Upper lobe of left lung (tissue), 6 donors: Measurements from ENCODE around the gene DDX10. TPM values are rescaled to one million over a fixed set of nuclear protein-coding genes. Genes with fewer than 3 reads are reported as not detected.
"Not testable (repeated sequence)": the region's sequence is repeated elsewhere in the genome, so short reads cannot be mapped to it uniquely, and the experiment has no call there.

Source experiments
- ATAC-seq, 2 donors: fragments of 200-7000 bp; cut with Tn5 transposase; one replicate each; pipeline ENCODE4 v1.9.1; 2022; ENCODE audit warnings: mild to moderate bottlenecking in 2 of 2, moderate library complexity in 2 of 2; ENCODE audit not compliant: low FRiP score in 2 of 2
- DNase-seq, 2 donors: peaks; one replicate each; pipeline ENCODE4 v3.0.0-alpha.2; 2019 to 2020
- H3K27ac ChIP-seq, 4 donors: fragments of 200-600 bp; sonication (generic); one replicate each; pipeline ENCODE4 v1.5.1; 2016 to 2019
- H3K27me3 ChIP-seq, 4 donors: fragments of 200-600 bp; sonication (generic); one replicate each; pipeline ENCODE4 v1.5.1; 2017 to 2019
- H3K36me3 ChIP-seq, 4 donors: fragments of 200-600 bp; sonication (generic); one replicate each; pipeline ENCODE4 v1.5.1; 2016 to 2019
- H3K4me1 ChIP-seq, 4 donors: fragments of 200-600 bp; sonication (generic); one replicate each; pipeline ENCODE4 v1.5.1; 2018 to 2019
- H3K4me3 ChIP-seq, 4 donors: fragments of 200-600 bp; sonication (generic); one replicate each; pipeline ENCODE4 v1.5.1; 2017 to 2019; ENCODE audit warnings: mild to moderate bottlenecking in 2 of 4, moderate library complexity in 1 of 4
- H3K9me3 ChIP-seq, 4 donors: fragments of 200-600 bp; sonication (generic); one replicate each; pipeline ENCODE4 v1.5.1; 2018 to 2019
- EP300 ChIP-seq, 4 donors: sonication (generic); formaldehyde crosslinking; IDR thresholded peaks; one replicate each; pipeline ENCODE4 v1.5.1; 2017; ENCODE audit warnings: antibody characterized with exemption in 4 of 4, control low read depth in 2 of 4
- POLR2A ChIP-seq, 4 donors: fragments of 450-650 bp; IDR thresholded peaks; one replicate each; pipeline ENCODE4 v1.5.1; 2016 to 2017; ENCODE audit warnings: antibody characterized with exemption in 4 of 4, mild to moderate bottlenecking in 2 of 4
- POLR2AphosphoS5 ChIP-seq, 2 donors: sonication (generic); formaldehyde crosslinking; IDR thresholded peaks; one replicate each; pipeline ENCODE4 v1.5.1; 2017; ENCODE audit warnings: antibody characterized with exemption in 2 of 2
- WGBS, 2 donors: methylation state at CpG; one replicate each; pipeline ENCODE4 v1.1.5; 2017 to 2018; 5-methylcytosine and 5-hydroxymethylcytosine counted together
- total RNA-seq, 6 donors: library from RNA; depleted of rRNA in 4 of 6; stranded (reverse); fragments of >200 nt in 4 of 6; gene quantifications; one replicate each; pipeline versions ENCODE4 v1.1.0 to v1.2.1, GENCODE V29; 2016 to 2021
- TF ChIP-seq, protein P1 (sequence below), 6 experiments: fragments of 450-650 bp in 4 of 6; fragments of 200-600 bp in 2 of 6; sonication (generic) in 2 of 6; IDR thresholded peaks; one replicate each; pipeline ENCODE4 v1.5.1; 2016 to 2019; ENCODE audit warnings: antibody characterized with exemption in 6 of 6
- donor health status: DM: no; HTN: no; CAD: no; lungs with moderate emphysema.
- donor health status: DM: no; HTN: yes; CAD: no; lungs with severe emphysema.

The DDX10 gene
- total RNA-seq, 6 donors from 2014 or later: 9.0 to 25.2 (median 17.4) TPM

DNA sequence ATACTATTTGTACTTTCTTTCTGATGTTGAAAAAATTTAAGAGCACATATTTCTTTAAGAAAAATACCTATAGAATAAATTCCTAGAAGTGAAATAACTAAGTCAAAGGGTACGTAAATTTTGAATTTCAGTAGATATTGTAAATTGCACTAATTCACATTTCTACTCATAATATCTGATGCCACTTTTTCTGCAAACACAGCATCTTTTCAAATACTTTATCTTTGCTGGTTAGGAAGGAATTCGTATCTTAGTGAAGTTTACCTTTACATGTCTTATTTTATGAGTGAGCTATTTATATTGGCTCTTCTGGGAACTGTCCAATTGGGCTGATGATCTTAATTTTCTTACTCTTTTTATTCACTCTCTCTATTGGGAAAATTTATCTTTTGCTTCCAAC is 148.2 kb downstream of the DDX10 start:
- 86 to 91% methylated on average over 2 of the region's 2 CpGs for WGBS, 2 donors
- DNase-seq (no peak), ATAC-seq (no peak)
- Histone ChIP-seq H3K27ac (no peak overlapping the region), H3K27me3 (no peaks in the 10 kb centered on the region), H3K4me3 (no peak overlapping the region), H3K36me3 (no peaks in the 10 kb centered on the region), H3K4me1 (no peaks in the 10 kb centered on the region), H3K9me3 (no peaks in the 10 kb centered on the region)
- TF ChIP-seq POLR2AphosphoS5 (IDR thresholded peaks at IDR 0.05): no peak
- TF ChIP-seq, protein P1, sequence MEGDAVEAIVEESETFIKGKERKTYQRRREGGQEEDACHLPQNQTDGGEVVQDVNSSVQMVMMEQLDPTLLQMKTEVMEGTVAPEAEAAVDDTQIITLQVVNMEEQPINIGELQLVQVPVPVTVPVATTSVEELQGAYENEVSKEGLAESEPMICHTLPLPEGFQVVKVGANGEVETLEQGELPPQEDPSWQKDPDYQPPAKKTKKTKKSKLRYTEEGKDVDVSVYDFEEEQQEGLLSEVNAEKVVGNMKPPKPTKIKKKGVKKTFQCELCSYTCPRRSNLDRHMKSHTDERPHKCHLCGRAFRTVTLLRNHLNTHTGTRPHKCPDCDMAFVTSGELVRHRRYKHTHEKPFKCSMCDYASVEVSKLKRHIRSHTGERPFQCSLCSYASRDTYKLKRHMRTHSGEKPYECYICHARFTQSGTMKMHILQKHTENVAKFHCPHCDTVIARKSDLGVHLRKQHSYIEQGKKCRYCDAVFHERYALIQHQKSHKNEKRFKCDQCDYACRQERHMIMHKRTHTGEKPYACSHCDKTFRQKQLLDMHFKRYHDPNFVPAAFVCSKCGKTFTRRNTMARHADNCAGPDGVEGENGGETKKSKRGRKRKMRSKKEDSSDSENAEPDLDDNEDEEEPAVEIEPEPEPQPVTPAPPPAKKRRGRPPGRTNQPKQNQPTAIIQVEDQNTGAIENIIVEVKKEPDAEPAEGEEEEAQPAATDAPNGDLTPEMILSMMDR (IDR thresholded peaks at IDR 0.05): no peak
- no peak for TF ChIP-seq EP300 (IDR thresholded peaks at IDR 0.05)
- no peak for TF ChIP-seq POLR2A (IDR thresholded peaks at IDR 0.05)

DNA sequence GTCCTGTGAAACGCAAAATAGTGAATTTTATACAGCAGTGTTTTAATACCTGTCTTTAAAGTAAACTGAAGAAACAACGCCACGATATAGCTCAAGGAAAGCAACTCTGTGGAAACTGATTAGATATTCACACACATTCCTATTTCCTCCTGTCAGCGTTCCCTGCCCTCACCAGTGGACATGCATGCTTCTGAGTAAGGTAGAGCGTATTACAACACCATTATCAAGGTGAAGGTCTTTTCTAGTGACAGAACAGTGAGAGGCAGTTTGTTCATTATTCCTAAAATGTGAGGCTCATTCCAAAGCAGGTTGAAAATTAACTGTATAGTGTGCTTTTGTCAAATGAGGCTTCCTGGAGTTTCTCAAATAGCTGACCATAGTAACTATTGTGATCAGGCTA is 153.1 kb downstream of the DDX10 start:
- no peak for DNase-seq
- H3K4me3 ChIP-seq: no peak overlapping the region
- no peaks in the 10 kb centered on the region for H3K4me1 ChIP-seq
- ATAC-seq: no peak
- TF ChIP-seq, protein P1 (IDR thresholded peaks at IDR 0.05): no peak
- no peaks in the 10 kb centered on the region for H3K9me3 ChIP-seq
- no peaks in the 10 kb centered on the region for H3K27me3 ChIP-seq
- no peaks in the 10 kb centered on the region for H3K36me3 ChIP-seq
- no peak overlapping the region for H3K27ac ChIP-seq
- 82 to 84% methylated on average over 5 of the region's 5 CpGs for WGBS, 2 donors

DNA sequence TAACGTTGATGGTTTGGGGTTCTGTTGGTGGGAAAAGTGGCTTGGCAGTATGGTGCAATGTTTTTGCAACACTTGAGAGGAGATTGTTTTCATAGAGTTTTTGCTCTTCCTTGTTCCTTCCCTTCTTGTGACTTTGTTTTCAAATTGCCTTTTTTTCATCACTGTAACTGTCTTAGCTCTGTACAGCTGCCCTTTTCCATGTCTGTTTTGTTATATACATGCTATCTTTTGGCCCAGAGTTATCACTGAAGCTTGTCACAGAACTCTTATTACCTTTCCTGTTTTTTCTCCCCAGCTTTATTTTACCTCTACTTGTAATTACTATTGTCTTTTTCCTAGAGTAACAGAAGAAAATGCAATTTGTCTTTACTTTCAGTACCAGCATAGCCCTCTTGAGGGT is 154.1 kb downstream of the DDX10 start:
- DNase-seq: no peak
- no peaks in the 10 kb centered on the region for H3K36me3 ChIP-seq
- H3K27ac ChIP-seq: no peak overlapping the region
- WGBS, 2 donors: 46 to 52% methylated on average over 1 of the region's 1 CpG
- no peaks in the 10 kb centered on the region for H3K27me3 ChIP-seq
- no peaks in the 10 kb centered on the region for H3K4me1 ChIP-seq
- H3K9me3 ChIP-seq: no peaks in the 10 kb centered on the region
- no peak for ATAC-seq
- TF ChIP-seq POLR2AphosphoS5 (IDR thresholded peaks at IDR 0.05) (no peak), POLR2A (IDR thresholded peaks at IDR 0.05) (no peak), EP300 (IDR thresholded peaks at IDR 0.05) (no peak)
- TF ChIP-seq, protein P1 (IDR thresholded peaks at IDR 0.05): no peak
- H3K4me3 ChIP-seq: no peak overlapping the region

DNA sequence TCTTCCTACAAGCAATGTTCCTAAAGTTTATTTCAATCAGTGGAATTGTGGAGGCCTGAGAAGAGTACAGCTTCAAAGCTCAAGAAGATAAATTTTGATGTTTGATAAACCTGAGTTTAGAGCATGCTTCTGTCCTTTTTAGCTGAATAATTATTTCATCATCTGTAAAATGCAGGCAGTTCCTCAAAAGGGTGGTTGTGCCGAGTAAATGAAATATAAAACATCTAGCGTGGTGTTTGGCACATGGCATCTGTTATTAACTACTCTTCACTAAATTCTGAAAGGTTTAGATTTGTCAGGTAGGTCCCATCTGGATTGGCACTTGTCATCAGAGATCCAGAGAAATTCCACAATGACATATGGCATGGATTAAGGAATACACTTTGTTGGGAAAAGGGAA is 155.1 kb downstream of the DDX10 start:
- H3K4me3 ChIP-seq: no peak overlapping the region
- H3K9me3 ChIP-seq: no peaks in the 10 kb centered on the region
- H3K36me3 ChIP-seq: no peaks in the 10 kb centered on the region
- H3K4me1 ChIP-seq: no peaks in the 10 kb centered on the region
- no peak for ATAC-seq
- no peaks in the 10 kb centered on the region for H3K27me3 ChIP-seq
- TF ChIP-seq POLR2A (IDR thresholded peaks at IDR 0.05) (no peak), POLR2AphosphoS5 (IDR thresholded peaks at IDR 0.05) (no peak), EP300 (IDR thresholded peaks at IDR 0.05) (no peak)
- TF ChIP-seq, protein P1 (IDR thresholded peaks at IDR 0.05): no peak
- WGBS, 2 donors: 77 to 83% methylated on average over 2 of the region's 2 CpGs
- no peak overlapping the region for H3K27ac ChIP-seq
- no peak for DNase-seq

DNA sequence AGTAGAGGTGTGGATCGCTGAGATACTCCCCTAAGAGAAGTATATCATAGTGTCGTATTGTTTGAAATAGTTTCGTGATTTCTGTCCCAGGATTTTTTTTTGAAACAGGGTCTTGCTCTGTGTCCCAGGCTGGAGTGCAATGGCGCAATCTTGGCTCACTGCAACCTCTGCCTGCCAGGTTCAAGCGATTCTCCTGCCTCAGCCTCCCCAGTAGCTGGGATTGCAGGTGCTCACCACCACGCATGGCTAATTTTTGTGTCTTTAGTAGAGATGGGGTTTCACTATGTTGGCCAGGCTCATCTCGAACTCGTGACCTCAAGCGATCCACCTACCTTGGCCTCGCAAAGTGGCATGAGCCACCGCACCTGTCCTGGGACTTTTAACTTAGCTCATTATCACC is 159.1 kb downstream of the DDX10 start:
- not testable (repeated sequence) for H3K27ac ChIP-seq, H3K4me1 ChIP-seq
- 98% methylated on average over 11 of the region's 11 CpGs for WGBS, 2 donors

More for the DNA sequence above, 159.1 kb downstream of the DDX10 start:
- H3K27me3 ChIP-seq, DNase-seq, ATAC-seq, H3K9me3 ChIP-seq, H3K4me3 ChIP-seq, H3K36me3 ChIP-seq: not testable (repeated sequence)
